HG02870 (cell line): ENCODE measurements around the gene HTR4.
"Not testable (repeated sequence)": the region's sequence is repeated elsewhere in the genome, so short reads cannot be mapped to it uniquely, and the experiment has no call there.

Source experiments
- ATAC-seq: cut with Tn5 transposase; IDR thresholded peaks from one replicate; pipeline ENCODE4 v1.9.1; 2021; ENCODE audit warnings: mild to moderate bottlenecking, moderate library complexity; ENCODE audit not compliant: unreplicated experiment

HTR4 gene

GRCh38 chr5:148482697-148483462 lies 171.4 kb downstream of the HTR4 start:
- ATAC-seq, result peak; percentile 86

- no peak for ATAC-seq
These were observed 172.1 kb downstream of the HTR4 start for GRCh38 chr5:148482196-148482595.

GRCh38 chr5:148477429-148477828 lies 176.9 kb downstream of the HTR4 start:
- ATAC-seq, result no peak

GRCh38 chr5:148476302-148476701 lies 178.0 kb downstream of the HTR4 start:
- ATAC-seq, result no peak

GRCh38 chr5:148474025-148474511 lies 180.3 kb downstream of the HTR4 start:
- ATAC-seq, result no peak

- ATAC-seq, result no peak
These were observed 182.9 kb downstream of the HTR4 start for GRCh38 chr5:148471379-148471778.

- ATAC-seq, result no peak
These were observed 184.8 kb downstream of the HTR4 start for GRCh38 chr5:148469501-148469935.

GRCh38 chr5:148468746-148469145 lies 185.6 kb downstream of the HTR4 start:
- not testable (repeated sequence) for ATAC-seq

GRCh38 chr5:148467958-148468357 lies 186.4 kb downstream of the HTR4 start:
- ATAC-seq, result no peak

- no peak for ATAC-seq
These were observed 188.1 kb downstream of the HTR4 start for GRCh38 chr5:148466236-148466580.

GRCh38 chr5:148465381-148466235 lies 188.7 kb downstream of the HTR4 start:
- ATAC-seq, result no peak

GRCh38 chr5:148459669-148460068 lies 194.7 kb downstream of the HTR4 start:
- no peak for ATAC-seq

- ATAC-seq, result no peak
These were observed 196.1 kb downstream of the HTR4 start for GRCh38 chr5:148458036-148458888.

GRCh38 chr5:148457183-148457620 lies 197.1 kb downstream of the HTR4 start:
- no peak for ATAC-seq

GRCh38 chr5:148455185-148455584 lies 199.1 kb downstream of the HTR4 start:
- no peak for ATAC-seq

- no peak for ATAC-seq
These were observed 199.8 kb downstream of the HTR4 start for GRCh38 chr5:148454576-148454975.

- ATAC-seq, result no peak
These were observed 201.7 kb downstream of the HTR4 start for GRCh38 chr5:148452499-148453193.

GRCh38 chr5:148446611-148447010 lies 207.7 kb downstream of the HTR4 start:
- ATAC-seq, result no peak

GRCh38 chr5:148445578-148445977 lies 208.7 kb downstream of the HTR4 start:
- no peak for ATAC-seq

GRCh38 chr5:148443998-148444397 lies 210.3 kb downstream of the HTR4 start:
- peak; percentile 88 for ATAC-seq
